ENCODE data around the gene RNU5D-1.
A peak's percentile ranks its signal among the peaks of the same experiment; 100 is the strongest.
"Not testable (repeated sequence)": the region's sequence is repeated elsewhere in the genome, so short reads cannot be mapped to it uniquely, and the experiment has no call there.

RNU5D-1 gene

GRCh38 chr1:44747878-44748277, 16.9 kb upstream of the RNU5D-1 start:
- no peak overlapping the region for H3K4me3 ChIP-seq
- in situ Hi-C loops (cut with MboI; ENCODE audit: low sequenced_read_pairs): no loop called here
- H3K27me3 ChIP-seq (ENCODE audit: low read depth): no peaks in the 10 kb centered on the region
- no peak for DNase-seq (ENCODE audit: low spot score in 2 of 2)
- no peaks in the 10 kb centered on the region for H3K9me3 ChIP-seq
- H3K36me3 ChIP-seq (replicated peaks): peaks cover 88% of the 10 kb centered on the region
- peaks cover 3% of the 10 kb centered on the region; the same call in 1 of the 2 replicates for H3K4me1 ChIP-seq

- peaks cover 70% of the 10 kb centered on the region for H3K36me3 ChIP-seq (replicated peaks)
- H3K27me3 ChIP-seq (ENCODE audit: low read depth): no peaks in the 10 kb centered on the region
- H3K4me1 ChIP-seq: peaks cover 16% of the 10 kb centered on the region; the same call in 1 of the 2 replicates
- in situ Hi-C loops (cut with MboI; ENCODE audit: low sequenced_read_pairs): no loop called here
- DNase-seq (ENCODE audit: low spot score in 2 of 2): no peak
- H3K4me3 ChIP-seq: no peak overlapping the region
- no peaks in the 10 kb centered on the region for H3K9me3 ChIP-seq
Measured at GRCh38 chr1:44743211-44743610, 12.2 kb upstream of the RNU5D-1 start.

- peaks cover 42% of the 10 kb centered on the region for H3K36me3 ChIP-seq (replicated peaks)
- no peaks in the 10 kb centered on the region for H3K27me3 ChIP-seq (ENCODE audit: low read depth)
- H3K4me1 ChIP-seq: peaks cover 16% of the 10 kb centered on the region; the same call in 1 of the 2 replicates
- peak overlapping the region; percentile 80 for H3K4me3 ChIP-seq
- no peaks in the 10 kb centered on the region for H3K9me3 ChIP-seq
- no peak for DNase-seq (ENCODE audit: low spot score in 2 of 2)
- in situ Hi-C loops (cut with MboI; ENCODE audit: low sequenced_read_pairs): no loop called here
Measured at GRCh38 chr1:44740179-44740617, 9.2 kb upstream of the RNU5D-1 start.

- no peaks in the 10 kb centered on the region for H3K9me3 ChIP-seq
- in situ Hi-C loops (cut with MboI; ENCODE audit: low sequenced_read_pairs): loop anchor here (10.0 kb wide), 1 partner anchor 75 kb away; no protein-coding TSS in a partner anchor
- H3K36me3 ChIP-seq (replicated peaks): peaks cover 38% of the 10 kb centered on the region
- peak; percentile 97 to 99 for DNase-seq (ENCODE audit: low spot score in 2 of 2)
- peak within 1 kb of the TSS; percentile 80 for H3K4me3 ChIP-seq
- peaks cover 16% of the 10 kb centered on the region; the same call in 1 of the 2 replicates for H3K4me1 ChIP-seq
- no peaks in the 10 kb centered on the region for H3K27me3 ChIP-seq (ENCODE audit: low read depth)
Measured at GRCh38 chr1:44739307-44740178, 8.6 kb upstream of the RNU5D-1 start, which contains the start of gene KIF2C. Gene KIF2C, plus strand, starts transcription at chr1:44739837. Its CDS starts 96 bp downstream, at chr1:44739933.

GRCh38 chr1:44738953-44739306, 8.0 kb upstream of the RNU5D-1 start:
- in situ Hi-C loops (cut with MboI; ENCODE audit: low sequenced_read_pairs): loop anchor here (10.0 kb wide), 1 partner anchor 76 kb away; no protein-coding TSS in a partner anchor
- H3K9me3 ChIP-seq; H3K27me3 ChIP-seq (ENCODE audit: low read depth); DNase-seq (ENCODE audit: low spot score in 2 of 2): not testable (repeated sequence)
- Histone ChIP-seq H3K4me1 (peaks cover 16% of the 10 kb centered on the region; the same call in 1 of the 2 replicates), H3K36me3 (replicated peaks) (peaks cover 32% of the 10 kb centered on the region), H3K4me3 (peak overlapping the region; percentile 80)

GRCh38 chr1:44735992-44736391, 5.0 kb upstream of the RNU5D-1 start:
- no peaks in the 10 kb centered on the region for H3K27me3 ChIP-seq (ENCODE audit: low read depth)
- no peak overlapping the region for H3K4me3 ChIP-seq
- H3K36me3 ChIP-seq (replicated peaks): peaks cover 6% of the 10 kb centered on the region; the same call in 1 of the 2 replicates
- no peaks in the 10 kb centered on the region for H3K9me3 ChIP-seq
- DNase-seq (ENCODE audit: low spot score in 2 of 2): no peak
- in situ Hi-C loops (cut with MboI; ENCODE audit: low sequenced_read_pairs): loop anchor here (10.0 kb wide), 1 partner anchor 79 kb away; no protein-coding TSS in a partner anchor
- peaks cover 13% of the 10 kb centered on the region for H3K4me1 ChIP-seq

GRCh38 chr1:44733784-44734183, 2.8 kb upstream of the RNU5D-1 start:
- Histone ChIP-seq H3K27me3 (ENCODE audit: low read depth) (no peaks in the 10 kb centered on the region), H3K9me3 (no peaks in the 10 kb centered on the region), H3K4me3 (no peak overlapping the region), H3K4me1 (peaks cover 13% of the 10 kb centered on the region), H3K36me3 (replicated peaks) (no peaks in the 10 kb centered on the region)
- DNase-seq (ENCODE audit: low spot score in 2 of 2): no peak
- in situ Hi-C loops (cut with MboI; ENCODE audit: low sequenced_read_pairs): loop anchor here (10.0 kb wide), 1 partner anchor 81 kb away; no protein-coding TSS in a partner anchor

- in situ Hi-C loops (cut with MboI; ENCODE audit: low sequenced_read_pairs): loop anchor here (10.0 kb wide), 1 partner anchor 81 kb away; no protein-coding TSS in a partner anchor
- H3K9me3 ChIP-seq: no peaks in the 10 kb centered on the region
- DNase-seq (ENCODE audit: low spot score in 2 of 2): no peak
Measured at GRCh38 chr1:44733365-44733764, 2.4 kb upstream of the RNU5D-1 start.

GRCh38 chr1:44724955-44725698, 5.8 kb downstream of the RNU5D-1 start:
- Histone ChIP-seq H3K4me3 (no peak overlapping the region), H3K4me1 (peaks cover 10% of the 10 kb centered on the region), H3K36me3 (replicated peaks) (no peaks in the 10 kb centered on the region), H3K9me3 (no peaks in the 10 kb centered on the region), H3K27me3 (ENCODE audit: low read depth) (no peaks in the 10 kb centered on the region)
- in situ Hi-C loops (cut with MboI; ENCODE audit: low sequenced_read_pairs): loop anchor here (25.0 kb wide), 1 partner anchor 587 kb away; no protein-coding TSS in a partner anchor
- no peak for DNase-seq (ENCODE audit: low spot score in 2 of 2)

More at GRCh38 chr1:44733365-44733764, 2.4 kb upstream of the RNU5D-1 start:
- Histone ChIP-seq H3K4me3 (no peak overlapping the region), H3K4me1 (peaks cover 13% of the 10 kb centered on the region), H3K36me3 (replicated peaks) (no peaks in the 10 kb centered on the region), H3K27me3 (ENCODE audit: low read depth) (no peaks in the 10 kb centered on the region)

GRCh38 chr1:44724296-44724954, 6.5 kb downstream of the RNU5D-1 start:
- H3K4me3 ChIP-seq: no peak overlapping the region
- no peaks in the 10 kb centered on the region for H3K9me3 ChIP-seq
- no peak for DNase-seq (ENCODE audit: low spot score in 2 of 2)
- H3K36me3 ChIP-seq (replicated peaks): no peaks in the 10 kb centered on the region
- H3K27me3 ChIP-seq (ENCODE audit: low read depth): no peaks in the 10 kb centered on the region
- in situ Hi-C loops (cut with MboI; ENCODE audit: low sequenced_read_pairs): loop anchor here (25.0 kb wide), 1 partner anchor 588 kb away; no protein-coding TSS in a partner anchor
- H3K4me1 ChIP-seq: peaks cover 6% of the 10 kb centered on the region

- in situ Hi-C loops (cut with MboI; ENCODE audit: low sequenced_read_pairs): loop anchor here (25.0 kb wide), 1 partner anchor 589 kb away; no protein-coding TSS in a partner anchor
- Histone ChIP-seq H3K27me3 (ENCODE audit: low read depth) (no peaks in the 10 kb centered on the region), H3K4me3 (no peak overlapping the region), H3K36me3 (replicated peaks) (no peaks in the 10 kb centered on the region), H3K9me3 (no peaks in the 10 kb centered on the region), H3K4me1 (peaks cover 6% of the 10 kb centered on the region)
- no peak for DNase-seq (ENCODE audit: low spot score in 2 of 2)
Measured at GRCh38 chr1:44723496-44724295, 7.3 kb downstream of the RNU5D-1 start.

GRCh38 chr1:44723064-44723463, 7.9 kb downstream of the RNU5D-1 start:
- DNase-seq (ENCODE audit: low spot score in 2 of 2): no peak

More at GRCh38 chr1:44723064-44723463, 7.9 kb downstream of the RNU5D-1 start:
- H3K4me1 ChIP-seq: peaks cover 6% of the 10 kb centered on the region
- H3K4me3 ChIP-seq: no peak overlapping the region
- H3K9me3 ChIP-seq: no peaks in the 10 kb centered on the region
- H3K27me3 ChIP-seq (ENCODE audit: low read depth): no peaks in the 10 kb centered on the region
- in situ Hi-C loops (cut with MboI; ENCODE audit: low sequenced_read_pairs): loop anchor here (25.0 kb wide), 1 partner anchor 589 kb away; no protein-coding TSS in a partner anchor
- no peaks in the 10 kb centered on the region for H3K36me3 ChIP-seq (replicated peaks)
